Measurements from ENCODE around the gene IFFO2.

- TF ChIP-seq, protein P1, sequence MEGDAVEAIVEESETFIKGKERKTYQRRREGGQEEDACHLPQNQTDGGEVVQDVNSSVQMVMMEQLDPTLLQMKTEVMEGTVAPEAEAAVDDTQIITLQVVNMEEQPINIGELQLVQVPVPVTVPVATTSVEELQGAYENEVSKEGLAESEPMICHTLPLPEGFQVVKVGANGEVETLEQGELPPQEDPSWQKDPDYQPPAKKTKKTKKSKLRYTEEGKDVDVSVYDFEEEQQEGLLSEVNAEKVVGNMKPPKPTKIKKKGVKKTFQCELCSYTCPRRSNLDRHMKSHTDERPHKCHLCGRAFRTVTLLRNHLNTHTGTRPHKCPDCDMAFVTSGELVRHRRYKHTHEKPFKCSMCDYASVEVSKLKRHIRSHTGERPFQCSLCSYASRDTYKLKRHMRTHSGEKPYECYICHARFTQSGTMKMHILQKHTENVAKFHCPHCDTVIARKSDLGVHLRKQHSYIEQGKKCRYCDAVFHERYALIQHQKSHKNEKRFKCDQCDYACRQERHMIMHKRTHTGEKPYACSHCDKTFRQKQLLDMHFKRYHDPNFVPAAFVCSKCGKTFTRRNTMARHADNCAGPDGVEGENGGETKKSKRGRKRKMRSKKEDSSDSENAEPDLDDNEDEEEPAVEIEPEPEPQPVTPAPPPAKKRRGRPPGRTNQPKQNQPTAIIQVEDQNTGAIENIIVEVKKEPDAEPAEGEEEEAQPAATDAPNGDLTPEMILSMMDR (conservative IDR thresholded peaks at IDR 0.05; ENCODE audit: low read depth in 2 of 2) = no peak
- TF ChIP-seq EZH2 (IDR thresholded peaks at IDR 0.05; ENCODE audit: low read depth, unreplicated experiment) = no peak
- TF ChIP-seq CREB1 (CRISPR knock-in tag; IDR thresholded peaks at IDR 0.05; ENCODE audit: low read depth) = no peak
- no peak for TF ChIP-seq EZH2phosphoT487 (IDR thresholded peaks at IDR 0.05; ENCODE audit: unreplicated experiment)
- no peak for TF ChIP-seq STAT1 (IDR thresholded peaks at IDR 0.05; ENCODE audit: unreplicated experiment)
- no peak for TF ChIP-seq POLR2AphosphoS5 (IDR thresholded peaks at IDR 0.05; ENCODE audit: low read depth)
- TF ChIP-seq ZNF331 (CRISPR knock-in tag; IDR thresholded peaks at IDR 0.05; ENCODE audit: low read depth) = no peak
- no peak for TF ChIP-seq REST (IDR thresholded peaks at IDR 0.05; ENCODE audit: unreplicated experiment)
Measured at GRCh38 chr1:18943162-18943561, 13.3 kb downstream of the IFFO2 start.
